ENCODE measurements around the gene PEX12. TPM values are rescaled to one million over a fixed set of nuclear protein-coding genes. Genes with fewer than 3 reads are reported as not detected.

PEX12 gene
- total RNA-seq, 1 experiment from 2014 or later: 5.2 TPM

DNA sequence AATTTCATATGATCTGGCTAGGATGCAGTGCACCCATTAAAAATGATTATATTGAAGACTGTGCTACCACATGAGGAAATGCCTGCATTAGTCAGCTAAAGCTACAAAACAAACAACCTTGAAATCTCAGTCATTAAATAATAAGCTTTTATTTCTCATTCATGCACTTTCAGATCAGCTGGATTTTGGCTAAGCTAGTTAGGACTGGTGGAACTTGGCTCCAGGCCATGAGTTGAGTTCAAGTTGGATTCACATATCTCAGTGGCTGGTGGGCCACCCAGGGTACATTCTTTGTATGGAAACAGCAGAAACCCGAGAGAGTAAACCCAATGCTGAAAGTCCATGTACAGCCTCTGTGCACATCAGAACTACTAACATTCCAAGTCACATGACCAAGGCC lies 34.5 kb downstream of the PEX12 start:
- no peaks in the 10 kb centered on the region for H3K36me3 Mint-ChIP-seq
- ATAC-seq (no peak), DNase-seq (ENCODE audit: low spot score) (no peak)
- H3K27me3 Mint-ChIP-seq (ENCODE audit: low read depth): peaks cover 30% of the 10 kb centered on the region
- no peaks in the 10 kb centered on the region for H3K4me1 Mint-ChIP-seq
- no peaks in the 10 kb centered on the region for H3K9me3 Mint-ChIP-seq
- POLR2A ChIA-PET: no interaction called here
- TF ChIP-seq HMGA2 (CRISPR knock-in tag; IDR thresholded peaks at IDR 0.05): no peak
- no peak for TF ChIP-seq FOXK1 (CRISPR knock-in tag; IDR thresholded peaks at IDR 0.05)
- no peak for TF ChIP-seq FOXJ3 (CRISPR knock-in tag; IDR thresholded peaks at IDR 0.05; ENCODE audit: borderline replicate concordance)
- TF ChIP-seq GABPB1 (CRISPR knock-in tag; IDR thresholded peaks at IDR 0.05): no peak
- no peak for TF ChIP-seq NR1H2 (CRISPR knock-in tag; IDR thresholded peaks at IDR 0.05)
- no peak for TF ChIP-seq ETV6 (CRISPR knock-in tag; IDR thresholded peaks at IDR 0.05)
- TF ChIP-seq IRF2 (CRISPR knock-in tag; IDR thresholded peaks at IDR 0.05; ENCODE audit: borderline replicate concordance, low read depth): no peak
- TF ChIP-seq, protein P1, sequence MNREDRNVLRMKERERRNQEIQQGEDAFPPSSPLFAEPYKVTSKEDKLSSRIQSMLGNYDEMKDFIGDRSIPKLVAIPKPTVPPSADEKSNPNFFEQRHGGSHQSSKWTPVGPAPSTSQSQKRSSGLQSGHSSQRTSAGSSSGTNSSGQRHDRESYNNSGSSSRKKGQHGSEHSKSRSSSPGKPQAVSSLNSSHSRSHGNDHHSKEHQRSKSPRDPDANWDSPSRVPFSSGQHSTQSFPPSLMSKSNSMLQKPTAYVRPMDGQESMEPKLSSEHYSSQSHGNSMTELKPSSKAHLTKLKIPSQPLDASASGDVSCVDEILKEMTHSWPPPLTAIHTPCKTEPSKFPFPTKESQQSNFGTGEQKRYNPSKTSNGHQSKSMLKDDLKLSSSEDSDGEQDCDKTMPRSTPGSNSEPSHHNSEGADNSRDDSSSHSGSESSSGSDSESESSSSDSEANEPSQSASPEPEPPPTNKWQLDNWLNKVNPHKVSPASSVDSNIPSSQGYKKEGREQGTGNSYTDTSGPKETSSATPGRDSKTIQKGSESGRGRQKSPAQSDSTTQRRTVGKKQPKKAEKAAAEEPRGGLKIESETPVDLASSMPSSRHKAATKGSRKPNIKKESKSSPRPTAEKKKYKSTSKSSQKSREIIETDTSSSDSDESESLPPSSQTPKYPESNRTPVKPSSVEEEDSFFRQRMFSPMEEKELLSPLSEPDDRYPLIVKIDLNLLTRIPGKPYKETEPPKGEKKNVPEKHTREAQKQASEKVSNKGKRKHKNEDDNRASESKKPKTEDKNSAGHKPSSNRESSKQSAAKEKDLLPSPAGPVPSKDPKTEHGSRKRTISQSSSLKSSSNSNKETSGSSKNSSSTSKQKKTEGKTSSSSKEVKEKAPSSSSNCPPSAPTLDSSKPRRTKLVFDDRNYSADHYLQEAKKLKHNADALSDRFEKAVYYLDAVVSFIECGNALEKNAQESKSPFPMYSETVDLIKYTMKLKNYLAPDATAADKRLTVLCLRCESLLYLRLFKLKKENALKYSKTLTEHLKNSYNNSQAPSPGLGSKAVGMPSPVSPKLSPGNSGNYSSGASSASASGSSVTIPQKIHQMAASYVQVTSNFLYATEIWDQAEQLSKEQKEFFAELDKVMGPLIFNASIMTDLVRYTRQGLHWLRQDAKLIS (CRISPR knock-in tag; IDR thresholded peaks at IDR 0.05; ENCODE audit: borderline replicate concordance): no peak
- no peak for TF ChIP-seq ZNF138 (CRISPR knock-in tag; conservative IDR thresholded peaks at IDR 0.05)
- TF ChIP-seq JUN (CRISPR knock-in tag; IDR thresholded peaks at IDR 0.05): no peak
- TF ChIP-seq, protein P2, sequence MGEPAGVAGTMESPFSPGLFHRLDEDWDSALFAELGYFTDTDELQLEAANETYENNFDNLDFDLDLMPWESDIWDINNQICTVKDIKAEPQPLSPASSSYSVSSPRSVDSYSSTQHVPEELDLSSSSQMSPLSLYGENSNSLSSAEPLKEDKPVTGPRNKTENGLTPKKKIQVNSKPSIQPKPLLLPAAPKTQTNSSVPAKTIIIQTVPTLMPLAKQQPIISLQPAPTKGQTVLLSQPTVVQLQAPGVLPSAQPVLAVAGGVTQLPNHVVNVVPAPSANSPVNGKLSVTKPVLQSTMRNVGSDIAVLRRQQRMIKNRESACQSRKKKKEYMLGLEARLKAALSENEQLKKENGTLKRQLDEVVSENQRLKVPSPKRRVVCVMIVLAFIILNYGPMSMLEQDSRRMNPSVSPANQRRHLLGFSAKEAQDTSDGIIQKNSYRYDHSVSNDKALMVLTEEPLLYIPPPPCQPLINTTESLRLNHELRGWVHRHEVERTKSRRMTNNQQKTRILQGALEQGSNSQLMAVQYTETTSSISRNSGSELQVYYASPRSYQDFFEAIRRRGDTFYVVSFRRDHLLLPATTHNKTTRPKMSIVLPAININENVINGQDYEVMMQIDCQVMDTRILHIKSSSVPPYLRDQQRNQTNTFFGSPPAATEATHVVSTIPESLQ (CRISPR knock-in tag; IDR thresholded peaks at IDR 0.05): no peak
- no peak for TF ChIP-seq MYBL2 (CRISPR knock-in tag; IDR thresholded peaks at IDR 0.05)
- TF ChIP-seq ZBTB21 (CRISPR knock-in tag; IDR thresholded peaks at IDR 0.05; ENCODE audit: borderline replicate concordance): no peak
- no peak overlapping the region for H3K4me3 Mint-ChIP-seq
- CTCF ChIA-PET: no interaction called here
- no peak overlapping the region for H3K27ac Mint-ChIP-seq

DNA sequence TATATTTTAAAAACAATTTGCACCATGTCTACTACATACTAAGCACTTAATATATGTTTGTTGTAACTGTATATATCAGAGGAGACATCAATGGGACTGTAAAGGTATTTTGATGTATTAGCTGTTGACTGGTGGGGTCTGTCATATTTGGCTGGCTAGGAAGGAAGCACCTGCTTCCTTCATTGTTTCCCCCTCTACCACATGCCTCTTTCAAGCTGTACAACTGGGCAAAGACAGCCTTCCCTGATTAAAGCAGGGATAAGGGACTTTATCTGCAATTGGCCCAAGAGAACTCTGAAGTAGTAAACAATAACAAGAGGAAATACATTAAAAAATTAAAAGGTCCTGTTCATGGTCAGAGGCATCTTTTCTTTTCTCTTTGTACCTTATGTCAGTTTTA lies 35.4 kb downstream of the PEX12 start:
- Mint-ChIP-seq H3K4me1 (no peaks in the 10 kb centered on the region), H3K27ac (no peak overlapping the region), H3K36me3 (no peaks in the 10 kb centered on the region), H3K27me3 (ENCODE audit: low read depth) (peaks cover 26% of the 10 kb centered on the region), H3K4me3 (no peak overlapping the region), H3K9me3 (no peaks in the 10 kb centered on the region)
- no peak for ATAC-seq
- CTCF ChIA-PET: interaction anchor here (1.2 to 1.3 kb wide), 2 partner anchors 10 to 230 kb away, joined by 4 to 6 read pairs; no protein-coding TSS in a partner anchor
- no peak for DNase-seq (ENCODE audit: low spot score)
- POLR2A ChIA-PET: no interaction called here
- TF ChIP-seq, protein P3, sequence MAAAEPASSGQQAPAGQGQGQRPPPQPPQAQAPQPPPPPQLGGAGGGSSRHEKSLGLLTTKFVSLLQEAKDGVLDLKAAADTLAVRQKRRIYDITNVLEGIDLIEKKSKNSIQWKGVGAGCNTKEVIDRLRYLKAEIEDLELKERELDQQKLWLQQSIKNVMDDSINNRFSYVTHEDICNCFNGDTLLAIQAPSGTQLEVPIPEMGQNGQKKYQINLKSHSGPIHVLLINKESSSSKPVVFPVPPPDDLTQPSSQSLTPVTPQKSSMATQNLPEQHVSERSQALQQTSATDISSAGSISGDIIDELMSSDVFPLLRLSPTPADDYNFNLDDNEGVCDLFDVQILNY (CRISPR knock-in tag; IDR thresholded peaks at IDR 0.05): no peak
- TF ChIP-seq TP53 (CRISPR knock-in tag; IDR thresholded peaks at IDR 0.05) (no peak), NR3C1 (CRISPR knock-in tag; conservative IDR thresholded peaks at IDR 0.05; ENCODE audit: low read depth) (no peak), FOXP1 (CRISPR knock-in tag; IDR thresholded peaks at IDR 0.05; ENCODE audit: borderline replicate concordance) (no peak), GTF2I (CRISPR knock-in tag; conservative IDR thresholded peaks at IDR 0.05) (no peak), NFATC4 (CRISPR knock-in tag; IDR thresholded peaks at IDR 0.05) (no peak), PRRX2 (CRISPR knock-in tag; IDR thresholded peaks at IDR 0.05) (no peak)
- TF ChIP-seq, protein P4, sequence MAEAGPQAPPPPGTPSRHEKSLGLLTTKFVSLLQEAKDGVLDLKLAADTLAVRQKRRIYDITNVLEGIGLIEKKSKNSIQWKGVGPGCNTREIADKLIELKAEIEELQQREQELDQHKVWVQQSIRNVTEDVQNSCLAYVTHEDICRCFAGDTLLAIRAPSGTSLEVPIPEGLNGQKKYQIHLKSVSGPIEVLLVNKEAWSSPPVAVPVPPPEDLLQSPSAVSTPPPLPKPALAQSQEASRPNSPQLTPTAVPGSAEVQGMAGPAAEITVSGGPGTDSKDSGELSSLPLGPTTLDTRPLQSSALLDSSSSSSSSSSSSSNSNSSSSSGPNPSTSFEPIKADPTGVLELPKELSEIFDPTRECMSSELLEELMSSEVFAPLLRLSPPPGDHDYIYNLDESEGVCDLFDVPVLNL (CRISPR knock-in tag; IDR thresholded peaks at IDR 0.05; ENCODE audit: borderline replicate concordance, low read depth): no peak
- TF ChIP-seq, protein P5, sequence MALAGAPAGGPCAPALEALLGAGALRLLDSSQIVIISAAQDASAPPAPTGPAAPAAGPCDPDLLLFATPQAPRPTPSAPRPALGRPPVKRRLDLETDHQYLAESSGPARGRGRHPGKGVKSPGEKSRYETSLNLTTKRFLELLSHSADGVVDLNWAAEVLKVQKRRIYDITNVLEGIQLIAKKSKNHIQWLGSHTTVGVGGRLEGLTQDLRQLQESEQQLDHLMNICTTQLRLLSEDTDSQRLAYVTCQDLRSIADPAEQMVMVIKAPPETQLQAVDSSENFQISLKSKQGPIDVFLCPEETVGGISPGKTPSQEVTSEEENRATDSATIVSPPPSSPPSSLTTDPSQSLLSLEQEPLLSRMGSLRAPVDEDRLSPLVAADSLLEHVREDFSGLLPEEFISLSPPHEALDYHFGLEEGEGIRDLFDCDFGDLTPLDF (CRISPR knock-in tag; IDR thresholded peaks at IDR 0.05): no peak
- TF ChIP-seq, protein P6, sequence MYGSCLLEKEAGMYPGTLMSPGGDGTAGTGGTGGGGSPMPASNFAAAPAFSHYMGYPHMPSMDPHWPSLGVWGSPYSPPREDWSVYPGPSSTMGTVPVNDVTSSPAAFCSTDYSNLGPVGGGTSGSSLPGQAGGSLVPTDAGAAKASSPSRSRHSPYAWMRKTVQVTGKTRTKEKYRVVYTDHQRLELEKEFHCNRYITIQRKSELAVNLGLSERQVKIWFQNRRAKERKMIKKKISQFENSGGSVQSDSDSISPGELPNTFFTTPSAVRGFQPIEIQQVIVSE (CRISPR knock-in tag; IDR thresholded peaks at IDR 0.05; ENCODE audit: borderline replicate concordance): no peak
